ENCODE results near the gene ENPP7.
A peak's percentile ranks its signal among the peaks of the same experiment; 100 is the strongest.

The ENPP7 gene, protein sequence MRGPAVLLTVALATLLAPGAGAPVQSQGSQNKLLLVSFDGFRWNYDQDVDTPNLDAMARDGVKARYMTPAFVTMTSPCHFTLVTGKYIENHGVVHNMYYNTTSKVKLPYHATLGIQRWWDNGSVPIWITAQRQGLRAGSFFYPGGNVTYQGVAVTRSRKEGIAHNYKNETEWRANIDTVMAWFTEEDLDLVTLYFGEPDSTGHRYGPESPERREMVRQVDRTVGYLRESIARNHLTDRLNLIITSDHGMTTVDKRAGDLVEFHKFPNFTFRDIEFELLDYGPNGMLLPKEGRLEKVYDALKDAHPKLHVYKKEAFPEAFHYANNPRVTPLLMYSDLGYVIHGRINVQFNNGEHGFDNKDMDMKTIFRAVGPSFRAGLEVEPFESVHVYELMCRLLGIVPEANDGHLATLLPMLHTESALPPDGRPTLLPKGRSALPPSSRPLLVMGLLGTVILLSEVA

DNA sequence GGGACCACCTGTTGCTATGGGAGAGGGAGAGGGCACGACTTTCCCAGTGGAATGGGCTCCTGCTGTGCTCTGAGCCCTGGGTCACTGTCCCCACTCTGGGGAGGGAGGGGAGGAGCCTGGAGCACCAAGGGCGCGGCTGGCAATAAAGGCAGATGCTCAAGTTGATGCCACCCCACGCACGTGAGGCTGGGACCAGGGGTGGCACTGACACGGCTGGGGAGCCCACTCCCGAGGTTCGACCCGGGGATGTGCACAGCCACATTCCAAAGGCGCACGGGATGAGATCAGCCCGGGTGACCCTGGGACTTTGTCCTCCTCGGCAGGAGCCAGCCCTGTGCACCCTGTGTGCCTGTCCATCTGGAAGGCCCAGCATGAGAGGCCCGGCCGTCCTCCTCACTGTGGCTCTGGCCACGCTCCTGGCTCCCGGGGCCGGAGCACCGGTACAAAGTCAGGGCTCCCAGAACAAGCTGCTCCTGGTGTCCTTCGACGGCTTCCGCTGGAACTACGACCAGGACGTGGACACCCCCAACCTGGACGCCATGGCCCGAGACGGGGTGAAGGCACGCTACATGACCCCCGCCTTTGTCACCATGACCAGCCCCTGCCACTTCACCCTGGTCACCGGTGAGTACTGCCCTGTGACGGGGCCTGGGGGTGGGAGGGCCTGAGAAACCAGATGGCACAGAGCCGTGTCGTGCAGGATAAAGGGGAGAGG is at the start of gene ENPP7:
ENPP7 (plus strand) TSS at position 175 of the 715 bp plus-strand sequence; CDS start at position 372, 197 bp downstream.
- peak within 1 kb of the TSS in 4 of 11 experiments; percentile 26 to 44 (median 36); a peak in 3 of 22 replicates for H3K9ac ChIP-seq
- no peaks in the 10 kb centered on the region for H4K20me1 ChIP-seq
- H3K4me2 ChIP-seq: peak within 1 kb of the TSS in 9 of 11 experiments; percentile 26 to 96 (median 90); a peak in 18 of 22 replicates
- H3K9me3 ChIP-seq (replicated peaks in 1 of 11): no peaks in the 10 kb centered on the region
- no peak for TF ChIP-seq Cebpa-rat (IDR thresholded peaks at IDR 0.05)
- peak within 1 kb of the TSS in 3 of 11 experiments; percentile 28 to 45 (median 40); a peak in 5 of 22 replicates for H3K27ac ChIP-seq
- peak within 1 kb of the TSS in 2 of 10 experiments; percentile 19 to 58; a peak in 2 of 20 replicates for H3K4me3 ChIP-seq
- H3K4me1 ChIP-seq: peaks cover 24 to 62% (median 57%) of the 10 kb centered on the region in 10 experiments
- no peaks in the 10 kb centered on the region for H3K27me3 ChIP-seq
- H3K36me3 ChIP-seq: no peaks in the 10 kb centered on the region

- Histone ChIP-seq H3K27ac (no peak overlapping the region), H3K9ac (no peak overlapping the region), H3K4me1 (peaks cover 0 to 45% (median 23%) of the 10 kb centered on the region in 10 experiments; a peak in 17 of 20 replicates), H3K4me2 (peak overlapping the region in 9 of 11 experiments; percentile 37 to 93 (median 72); a peak in 17 of 22 replicates), H3K9me3 (replicated peaks in 1 of 11) (no peaks in the 10 kb centered on the region), H3K4me3 (no peak overlapping the region), H4K20me1 (peaks cover 0 to 10% (median 0%) of the 10 kb centered on the region in 11 experiments; a peak in 1 of 22 replicates), H3K27me3 (no peaks in the 10 kb centered on the region; a peak in 1 of 22 replicates), H3K36me3 (no peaks in the 10 kb centered on the region)
- no peak for TF ChIP-seq Cebpa-rat (IDR thresholded peaks at IDR 0.05)
Observed at GRCh38 chr17:79681101-79681621, 49.6 kb upstream of the ENPP7 start.

DNA sequence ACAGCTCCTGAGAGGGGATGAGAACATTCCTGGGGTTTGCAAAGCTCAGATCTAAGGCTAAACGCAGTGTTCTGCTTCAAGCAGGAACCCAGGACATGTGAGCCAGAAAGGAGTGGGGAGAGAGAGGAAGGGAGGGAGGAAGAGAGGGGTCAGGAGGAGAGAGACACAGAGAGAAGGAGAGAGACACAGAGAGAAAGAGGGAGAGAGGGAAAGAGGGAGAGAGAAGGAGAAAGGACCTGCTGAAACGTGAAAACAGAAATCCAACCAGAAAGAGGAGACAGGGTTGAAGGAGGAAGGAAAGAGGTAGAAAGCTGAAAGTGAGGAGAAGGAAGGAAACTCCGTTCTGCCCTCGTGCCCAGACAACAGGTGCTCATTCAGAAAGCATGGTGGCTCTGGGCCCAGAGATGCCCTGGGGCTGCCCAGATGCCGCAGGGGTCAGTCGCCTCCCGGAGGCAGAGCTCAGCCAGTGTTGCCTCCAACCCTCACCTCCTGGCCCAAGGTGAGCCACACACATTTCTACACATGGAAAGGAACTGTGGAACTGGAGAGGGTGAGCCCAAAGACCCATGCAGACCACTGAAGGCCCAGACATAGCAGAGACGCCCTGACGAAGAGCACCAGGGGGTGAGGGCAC is 49.0 kb upstream of the ENPP7 start:
- Histone ChIP-seq H3K4me2 (peak overlapping the region in 9 of 11 experiments; percentile 37 to 93 (median 72); a peak in 18 of 22 replicates), H4K20me1 (peaks cover 0 to 16% (median 0%) of the 10 kb centered on the region in 11 experiments; a peak in 1 of 22 replicates), H3K4me1 (peaks cover 0 to 39% (median 20%) of the 10 kb centered on the region in 10 experiments; a peak in 17 of 20 replicates), H3K4me3 (no peak overlapping the region), H3K9me3 (replicated peaks in 1 of 11) (no peaks in the 10 kb centered on the region), H3K9ac (no peak overlapping the region), H3K36me3 (no peaks in the 10 kb centered on the region), H3K27me3 (no peaks in the 10 kb centered on the region; a peak in 1 of 22 replicates), H3K27ac (no peak overlapping the region)
- no peak for TF ChIP-seq Cebpa-rat (IDR thresholded peaks at IDR 0.05)

- Histone ChIP-seq H3K36me3 (no peaks in the 10 kb centered on the region), H3K27me3 (no peaks in the 10 kb centered on the region)
- TF ChIP-seq Cebpa-rat (IDR thresholded peaks at IDR 0.05): no peak
Observed at GRCh38 chr17:79683365-79683764, 47.4 kb upstream of the ENPP7 start.

GRCh38 chr17:79684132-79684985 is 46.4 kb upstream of the ENPP7 start:
- Histone ChIP-seq H3K9ac (no peak overlapping the region), H3K9me3 (replicated peaks in 1 of 11) (no peaks in the 10 kb centered on the region), H3K4me3 (no peak overlapping the region), H3K27me3 (no peaks in the 10 kb centered on the region), H4K20me1 (peaks cover 0 to 18% (median 0%) of the 10 kb centered on the region in 11 experiments; a peak in 1 of 22 replicates), H3K4me2 (no peak overlapping the region; a peak in 1 of 22 replicates), H3K27ac (no peak overlapping the region), H3K36me3 (no peaks in the 10 kb centered on the region), H3K4me1 (peaks cover 0 to 30% (median 16%) of the 10 kb centered on the region in 10 experiments; a peak in 17 of 20 replicates)
- TF ChIP-seq Cebpa-rat (IDR thresholded peaks at IDR 0.05): no peak

More at GRCh38 chr17:79683365-79683764, 47.4 kb upstream of the ENPP7 start:
- peaks cover 0 to 18% (median 0%) of the 10 kb centered on the region in 11 experiments; a peak in 1 of 22 replicates for H4K20me1 ChIP-seq
- no peak overlapping the region for H3K27ac ChIP-seq
- H3K4me1 ChIP-seq: peaks cover 0 to 30% (median 16%) of the 10 kb centered on the region in 10 experiments; a peak in 17 of 20 replicates
- H3K4me2 ChIP-seq: no peak overlapping the region
- no peak overlapping the region for H3K9ac ChIP-seq
- H3K4me3 ChIP-seq: no peak overlapping the region
- no peaks in the 10 kb centered on the region for H3K9me3 ChIP-seq (replicated peaks in 1 of 11)

DNA sequence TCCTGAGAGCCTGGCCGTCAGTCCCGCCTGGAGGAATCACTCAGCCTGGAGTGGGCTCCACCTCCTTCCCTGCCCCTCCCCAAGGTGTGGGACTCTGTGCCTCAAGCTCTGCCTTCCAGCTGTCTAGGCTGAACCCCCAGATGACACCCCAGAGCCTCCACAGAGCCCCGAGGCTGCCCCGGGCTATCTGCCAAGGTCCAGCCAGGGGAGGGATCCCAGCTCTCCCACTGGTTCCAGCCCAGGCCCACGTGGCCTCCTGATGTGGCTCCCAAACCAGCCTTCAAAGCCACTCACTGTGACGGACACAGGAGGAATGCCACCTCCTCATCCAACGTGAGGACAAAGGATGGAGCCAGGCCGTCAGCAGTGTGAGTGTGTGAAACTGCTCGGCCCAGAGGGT is 45.6 kb upstream of the ENPP7 start:
- no peak for TF ChIP-seq Cebpa-rat (IDR thresholded peaks at IDR 0.05)
- Histone ChIP-seq H3K36me3 (no peaks in the 10 kb centered on the region), H3K4me2 (no peak overlapping the region), H3K27me3 (no peaks in the 10 kb centered on the region), H3K4me1 (peaks cover 0 to 27% (median 16%) of the 10 kb centered on the region in 10 experiments; a peak in 17 of 20 replicates), H3K9ac (no peak overlapping the region), H4K20me1 (peaks cover 0 to 18% (median 0%) of the 10 kb centered on the region in 11 experiments; a peak in 1 of 22 replicates), H3K4me3 (no peak overlapping the region), H3K9me3 (replicated peaks in 1 of 11) (no peaks in the 10 kb centered on the region), H3K27ac (no peak overlapping the region)

- Histone ChIP-seq H3K9me3 (replicated peaks in 1 of 11) (no peaks in the 10 kb centered on the region), H3K36me3 (no peaks in the 10 kb centered on the region), H3K27me3 (no peaks in the 10 kb centered on the region), H4K20me1 (peaks cover 0 to 18% (median 0%) of the 10 kb centered on the region in 11 experiments; a peak in 1 of 22 replicates), H3K27ac (no peak overlapping the region), H3K4me2 (no peak overlapping the region), H3K4me3 (no peak overlapping the region), H3K9ac (no peak overlapping the region), H3K4me1 (peaks cover 0 to 16% (median 9%) of the 10 kb centered on the region in 10 experiments; a peak in 17 of 20 replicates)
- TF ChIP-seq Cebpa-rat (IDR thresholded peaks at IDR 0.05): no peak
Observed at GRCh38 chr17:79686476-79686875, 44.3 kb upstream of the ENPP7 start.
